Upper lobe of right lung (tissue), 1 donor: ENCODE data around the gene DGKQ. TPM values are rescaled to one million over a fixed set of nuclear protein-coding genes. Genes with fewer than 3 reads are reported as not detected.
A peak's percentile ranks its signal among the peaks of the same experiment; 100 is the strongest.

ENCODE experiments used
- ATAC-seq: fragments of 200-7000 bp; cut with Tn5 transposase; one replicate; pipeline ENCODE4 v1.9.1; 2020; ENCODE audit warnings: mild to moderate bottlenecking, moderate library complexity
- DNase-seq: peaks from one replicate; pipeline ENCODE4 v3.0.0-alpha.2; 2020
- H3K27ac ChIP-seq: fragments of 200-600 bp; one replicate; pipeline ENCODE4 v1.8.0; 2022
- H3K27me3 ChIP-seq: fragments of 200-600 bp; one replicate; pipeline ENCODE4 v1.8.0; 2022; ENCODE audit warnings: mild to moderate bottlenecking
- H3K36me3 ChIP-seq: fragments of 200-600 bp; one replicate; pipeline ENCODE4 v1.8.0; 2022
- H3K4me1 ChIP-seq: fragments of 200-600 bp; one replicate; pipeline ENCODE4 v1.8.0; 2022
- H3K4me3 ChIP-seq: fragments of 200-600 bp; one replicate; pipeline ENCODE4 v1.8.0; 2022; ENCODE audit warnings: mild to moderate bottlenecking
- H3K9me3 ChIP-seq: fragments of 200-600 bp; one replicate; pipeline ENCODE4 v1.8.0; 2022
- intact Hi-C: fragments of 100-400 bp; cut with DNase I; formaldehyde crosslinking; loops from one replicate; pipeline ENCODE4 v1.11.0; 2022
- total RNA-seq: library from RNA; stranded (reverse); fragmentation: NEBNext Ultra II Directional; extraction: Animal tissue kit (Norgen Biotek cat#: 25700); gene quantifications from one replicate; pipeline ENCODE4 v1.2.1, GENCODE V29; 2021
- TF ChIP-seq, protein P1 (sequence below): fragments of 200-600 bp; IDR thresholded peaks from one replicate; pipeline ENCODE4 v1.8.0; 2022; ENCODE audit warnings: antibody characterized with exemption
- donor health status: DM: no; HTN: yes; CAD: no; lungs with severe emphysema.

DGKQ gene
- total RNA-seq, 1 donor from 2014 or later: 19.1 TPM

- TF ChIP-seq, protein P1, sequence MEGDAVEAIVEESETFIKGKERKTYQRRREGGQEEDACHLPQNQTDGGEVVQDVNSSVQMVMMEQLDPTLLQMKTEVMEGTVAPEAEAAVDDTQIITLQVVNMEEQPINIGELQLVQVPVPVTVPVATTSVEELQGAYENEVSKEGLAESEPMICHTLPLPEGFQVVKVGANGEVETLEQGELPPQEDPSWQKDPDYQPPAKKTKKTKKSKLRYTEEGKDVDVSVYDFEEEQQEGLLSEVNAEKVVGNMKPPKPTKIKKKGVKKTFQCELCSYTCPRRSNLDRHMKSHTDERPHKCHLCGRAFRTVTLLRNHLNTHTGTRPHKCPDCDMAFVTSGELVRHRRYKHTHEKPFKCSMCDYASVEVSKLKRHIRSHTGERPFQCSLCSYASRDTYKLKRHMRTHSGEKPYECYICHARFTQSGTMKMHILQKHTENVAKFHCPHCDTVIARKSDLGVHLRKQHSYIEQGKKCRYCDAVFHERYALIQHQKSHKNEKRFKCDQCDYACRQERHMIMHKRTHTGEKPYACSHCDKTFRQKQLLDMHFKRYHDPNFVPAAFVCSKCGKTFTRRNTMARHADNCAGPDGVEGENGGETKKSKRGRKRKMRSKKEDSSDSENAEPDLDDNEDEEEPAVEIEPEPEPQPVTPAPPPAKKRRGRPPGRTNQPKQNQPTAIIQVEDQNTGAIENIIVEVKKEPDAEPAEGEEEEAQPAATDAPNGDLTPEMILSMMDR: no peak
- H3K9me3 ChIP-seq: no peaks in the 10 kb centered on the region
- peaks cover 33% of the 10 kb centered on the region for H3K36me3 ChIP-seq
- H3K27me3 ChIP-seq: no peaks in the 10 kb centered on the region
- intact Hi-C loops: no loop called here
- ATAC-seq: no peak
- H3K4me3 ChIP-seq: no peak overlapping the region
- DNase-seq: no peak
- no peaks in the 10 kb centered on the region for H3K4me1 ChIP-seq
- no peak overlapping the region for H3K27ac ChIP-seq
These were observed 11.8 kb downstream of the DGKQ start for GRCh38 chr4:961351-962230.

- no peak for DNase-seq
- intact Hi-C loops: no loop called here
- peaks cover 25% of the 10 kb centered on the region for H3K36me3 ChIP-seq
- H3K9me3 ChIP-seq: no peaks in the 10 kb centered on the region
- H3K27me3 ChIP-seq: no peaks in the 10 kb centered on the region
- TF ChIP-seq, protein P1: no peak
- no peaks in the 10 kb centered on the region for H3K4me1 ChIP-seq
- H3K4me3 ChIP-seq: no peak overlapping the region
- ATAC-seq: no peak
- no peak overlapping the region for H3K27ac ChIP-seq
These were observed 12.6 kb downstream of the DGKQ start for GRCh38 chr4:960636-961350.

DNA sequence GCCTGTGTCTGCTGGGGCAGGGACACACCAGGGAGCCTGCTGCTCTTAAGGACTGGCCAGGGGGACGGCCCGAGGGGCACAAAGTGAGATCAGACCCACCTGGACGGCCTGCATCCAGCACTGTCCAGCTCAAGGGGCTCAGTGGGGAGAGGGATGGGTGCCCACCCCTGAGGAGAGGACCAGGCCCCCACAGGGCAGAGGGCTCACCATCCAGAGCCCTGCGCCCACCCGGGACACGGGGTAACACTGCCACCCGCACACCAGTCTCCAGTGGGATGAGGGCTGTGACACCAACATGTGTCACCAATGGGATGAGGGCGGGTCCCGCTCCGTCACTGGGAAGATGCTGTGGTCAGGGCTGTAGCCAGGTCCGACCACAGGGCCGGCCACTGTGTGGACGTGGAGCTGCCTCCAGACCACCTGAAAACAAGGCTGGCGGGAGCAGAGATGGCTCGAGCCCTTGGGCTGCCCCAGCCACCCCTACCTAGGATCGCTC lies 13.2 kb downstream of the DGKQ start:
- TF ChIP-seq, protein P1: no peak
- H3K27ac ChIP-seq: no peak overlapping the region
- H3K4me3 ChIP-seq: no peak overlapping the region
- no peaks in the 10 kb centered on the region for H3K4me1 ChIP-seq
- no peaks in the 10 kb centered on the region for H3K9me3 ChIP-seq
- ATAC-seq (no peak), DNase-seq (peak; percentile 57)
- H3K27me3 ChIP-seq: no peaks in the 10 kb centered on the region
- peaks cover 24% of the 10 kb centered on the region for H3K36me3 ChIP-seq
- intact Hi-C loops: no loop called here

DNA sequence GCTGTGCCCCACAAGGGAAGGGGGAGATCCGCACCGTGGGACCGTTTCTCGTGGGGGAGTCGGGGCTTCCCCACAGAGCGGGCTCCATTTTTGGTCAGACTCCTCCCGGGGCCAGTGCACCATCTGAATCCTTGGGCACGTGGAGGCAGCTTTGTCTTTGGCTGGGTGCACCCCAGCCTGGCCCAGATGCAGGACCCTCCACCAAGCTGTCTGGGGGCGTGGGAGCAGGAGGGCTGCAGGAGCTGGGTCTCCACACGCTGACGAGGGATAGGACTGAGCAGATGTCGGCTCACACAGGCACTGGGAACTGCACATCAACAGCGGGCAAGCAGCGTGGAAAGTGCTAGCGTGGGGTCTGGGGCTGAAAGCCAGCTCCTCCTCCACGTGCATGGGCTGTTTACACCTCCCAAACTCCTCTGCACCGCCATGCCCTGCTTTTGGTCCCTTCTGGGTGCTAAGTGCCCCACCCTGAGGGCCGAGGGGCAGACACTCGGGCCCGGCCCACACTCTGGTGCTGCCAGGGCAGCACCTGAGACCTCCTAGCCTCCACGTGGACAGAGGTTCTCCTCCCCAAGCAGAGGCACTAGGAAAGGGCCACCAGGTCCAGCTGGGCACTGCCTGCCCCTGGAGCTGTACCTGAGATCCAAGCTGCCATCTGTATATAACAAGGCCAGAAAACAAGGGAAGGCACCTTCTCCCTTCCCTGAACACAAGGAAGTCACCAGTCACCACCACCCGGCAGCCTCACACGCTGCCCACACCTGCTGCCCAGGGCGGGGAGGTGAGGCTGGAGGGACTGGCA lies 13.8 kb downstream of the DGKQ start:
- Histone ChIP-seq H3K9me3 (no peaks in the 10 kb centered on the region), H3K27ac (no peak overlapping the region), H3K36me3 (peaks cover 18% of the 10 kb centered on the region), H3K4me1 (no peaks in the 10 kb centered on the region), H3K4me3 (no peak overlapping the region), H3K27me3 (no peaks in the 10 kb centered on the region)
- intact Hi-C loops: no loop called here
- TF ChIP-seq, protein P1: no peak
- ATAC-seq (no peak), DNase-seq (peak; percentile 63)

- intact Hi-C loops: no loop called here
- Histone ChIP-seq H3K4me1 (no peaks in the 10 kb centered on the region), H3K36me3 (peaks cover 18% of the 10 kb centered on the region), H3K4me3 (no peak overlapping the region), H3K27ac (no peak overlapping the region), H3K9me3 (no peaks in the 10 kb centered on the region), H3K27me3 (no peaks in the 10 kb centered on the region)
- TF ChIP-seq, protein P1: no peak
- no peak for ATAC-seq
- peak; percentile 40 for DNase-seq
These were observed 14.6 kb downstream of the DGKQ start for GRCh38 chr4:958696-959337.
